HepG2 (cell line): ENCODE measurements around the gene DLG4. TPM values are rescaled to one million over a fixed set of nuclear protein-coding genes. Genes with fewer than 3 reads are reported as not detected.

Experiments used
- ATF5 ChIP-seq: sonication (generic); formaldehyde crosslinking; IDR thresholded peaks from 2 replicates; pipeline ENCODE4 v1.4.0; 2020; ENCODE audit warnings: mild to moderate bottlenecking, low read depth, missing genetic modification reagents
- ATRX ChIP-seq: sonication (generic); formaldehyde crosslinking; IDR thresholded peaks from 2 replicates; pipeline ENCODE4 v1.4.0; 2020; ENCODE audit warnings: missing genetic modification reagents, borderline replicate concordance
- CERS6 ChIP-seq: sonication (generic); formaldehyde crosslinking; IDR thresholded peaks from 2 replicates; pipeline ENCODE4 v1.5.0; 2020; ENCODE audit warnings: missing genetic modification reagents
- GLI4 ChIP-seq: sonication (generic); formaldehyde crosslinking; IDR thresholded peaks from 2 replicates; pipeline ENCODE4 v1.5.1; 2020; ENCODE audit warnings: missing genetic modification reagents, mild to moderate bottlenecking, moderate library complexity, borderline replicate concordance
- HOXA3 ChIP-seq: sonication (generic); formaldehyde crosslinking; IDR thresholded peaks from 2 replicates; pipeline ENCODE4 v1.5.0; 2020; ENCODE audit warnings: missing genetic modification reagents
- IRF2 ChIP-seq: IDR thresholded peaks from 2 replicates; pipeline ENCODE4 v1.6.1; 2018; ENCODE audit warnings: missing genetic modification reagents, missing compliant biosample characterization
- MTF2 ChIP-seq: sonication (generic); formaldehyde crosslinking; IDR thresholded peaks from 2 replicates; pipeline ENCODE4 v1.5.0; 2020; ENCODE audit warnings: missing genetic modification reagents, borderline replicate concordance
- ONECUT2 ChIP-seq: sonication (generic); formaldehyde crosslinking; IDR thresholded peaks from 2 replicates; pipeline ENCODE4 v1.4.0; 2020; ENCODE audit warnings: missing genetic modification reagents
- PRPF4 ChIP-seq: fragments of 200-400 bp; formaldehyde crosslinking; IDR thresholded peaks from 2 replicates; pipeline ENCODE4 v1.6.1; 2016; ENCODE audit warnings: low read length, low read depth; ENCODE audit not compliant: poor library complexity, severe bottlenecking
- RCOR2 ChIP-seq: IDR thresholded peaks from 2 replicates; pipeline ENCODE4 v1.6.1; 2016; ENCODE audit warnings: missing biosample characterization, missing genetic modification reagents
- SAFB2 ChIP-seq: sonication (generic); formaldehyde crosslinking; IDR thresholded peaks from 2 replicates; pipeline ENCODE4 v1.5.1; 2020; ENCODE audit warnings: missing genetic modification reagents, low read depth, mild to moderate bottlenecking, borderline replicate concordance
- TARDBP ChIP-seq: sonication (generic); formaldehyde crosslinking; IDR thresholded peaks from 2 replicates; pipeline ENCODE4 v1.8.0; 2022; ENCODE audit warnings: mild to moderate bottlenecking, missing genetic modification reagents
- TGIF2 ChIP-seq: IDR thresholded peaks from 2 replicates; pipeline ENCODE4 v1.6.1; 2016; ENCODE audit warnings: control low read depth, missing compliant biosample characterization
- USF2 ChIP-seq, 2 experiments: sonication (generic) in 1 of 2; formaldehyde crosslinking in 1 of 2; IDR thresholded peaks; 2 replicates each; pipeline versions ENCODE4 v1.5.1 to v1.6.1; 2011 to 2020; ENCODE audit warnings: borderline replicate concordance in 1 of 2, low read depth in 1 of 2, low read length in 1 of 2, mild to moderate bottlenecking in 1 of 2, missing genetic modification reagents in 1 of 2, moderate library complexity in 1 of 2
- ZBTB3 ChIP-seq: sonication (generic); formaldehyde crosslinking; IDR thresholded peaks from 2 replicates; pipeline ENCODE4 v1.4.0; 2020; ENCODE audit warnings: low read depth, mild to moderate bottlenecking, moderate library complexity, missing genetic modification reagents, borderline replicate concordance
- ZBTB8A ChIP-seq: sonication (generic); formaldehyde crosslinking; IDR thresholded peaks from 2 replicates; pipeline ENCODE4 v1.4.0; 2020; ENCODE audit warnings: mild to moderate bottlenecking, low read depth, missing genetic modification reagents, borderline replicate concordance
- ZNF17 ChIP-seq: sonication (generic); formaldehyde crosslinking; IDR thresholded peaks from 2 replicates; pipeline ENCODE4 v1.5.0; 2020; ENCODE audit warnings: mild to moderate bottlenecking, missing genetic modification reagents
- ZNF33A ChIP-seq: sonication (generic); formaldehyde crosslinking; IDR thresholded peaks from 2 replicates; pipeline ENCODE4 v1.5.1; 2020; ENCODE audit warnings: missing genetic modification reagents, mild to moderate bottlenecking, moderate library complexity, borderline replicate concordance
- ZNF44 ChIP-seq: sonication (generic); formaldehyde crosslinking; IDR thresholded peaks from 2 replicates; pipeline ENCODE4 v1.5.1; 2020; ENCODE audit warnings: mild to moderate bottlenecking, missing genetic modification reagents
- ZNF513 ChIP-seq: sonication (generic); formaldehyde crosslinking; conservative IDR thresholded peaks from 2 replicates; pipeline ENCODE4 v1.5.0; 2020; ENCODE audit warnings: missing genetic modification reagents
- ZSCAN29 ChIP-seq: sonication (generic); formaldehyde crosslinking; conservative IDR thresholded peaks from 2 replicates; pipeline ENCODE4 v1.4.0; 2020; ENCODE audit warnings: mild to moderate bottlenecking, missing genetic modification reagents
- polyA plus RNA-seq, 8 experiments: library from polyadenylated mRNA; depleted of rRNA in 3 of 8; stranded (reverse) in 7 of 8; unstranded in 1 of 8; fragments of >200 nt; fragmentation: Illumina TruSeq in 4 of 8; extraction: Trizol in 4 of 8; gene quantifications; 2 replicates each; pipeline versions ENCODE4 v1.2.1 to v1.2.3, GENCODE V29; 2011 to 2016; ENCODE audit warnings: low read depth in 4 of 8, missing spikeins in 1 of 8, mixed read lengths in 1 of 8; ENCODE audit not compliant: insufficient read depth in 1 of 8
- total RNA-seq, 5 experiments: library from RNA; depleted of rRNA; stranded (reverse); fragments of >200 nt; fragmentation: Illumina TruSeq; extraction: Trizol; gene quantifications; 2 replicates each; pipeline ENCODE4 v1.2.3, GENCODE V29; 2016; ENCODE audit warnings: low read depth in 1 of 5

The DLG4 gene
- total and polyA plus RNA-seq, 2 of the 13 experiments (the other 11 are each of a cell fraction or from before 2014, with no cell fraction given), result 0.71 to 4.3 TPM

GRCh38 chr17:7156342-7156940 is 63.2 kb downstream of the DLG4 start (continued):
- TF ChIP-seq ZNF44 (CRISPR knock-in tag), result no peak; the same call in none of the 2 replicates
- TF ChIP-seq PRPF4, result no peak
- TF ChIP-seq USF2 (IDR thresholded peaks at IDR 0.05; ENCODE audit: low read depth, low read length), result peak; percentile 76
- peak; percentile 96; the same call in 1 of the 2 replicates for TF ChIP-seq USF2 (CRISPR knock-in tag; IDR thresholded peaks at IDR 0.05; ENCODE audit: borderline replicate concordance)
- TF ChIP-seq ZNF33A (CRISPR knock-in tag), result no peak
- TF ChIP-seq ZBTB8A (CRISPR knock-in tag), result peak; percentile 68; the same call in 1 of the 2 replicates
- no peak for TF ChIP-seq ZNF17 (CRISPR knock-in tag)
- TF ChIP-seq RCOR2 (CRISPR knock-in tag), result peak; percentile 67; the same call in 1 of the 2 replicates
- TF ChIP-seq ZNF513, result no peak
- no peak for TF ChIP-seq ZSCAN29 (CRISPR knock-in tag)
- peak; percentile 94 for TF ChIP-seq TARDBP
- TF ChIP-seq TGIF2, result peak; percentile 82
- TF ChIP-seq ONECUT2 (CRISPR knock-in tag), result peak; percentile 100
- no peak for TF ChIP-seq CERS6 (CRISPR knock-in tag)
- peak; percentile 96 for TF ChIP-seq ATF5 (CRISPR knock-in tag)
- peak; percentile 84; the same call in 1 of the 2 replicates for TF ChIP-seq ZBTB3 (CRISPR knock-in tag)
- peak; percentile 97 for TF ChIP-seq HOXA3 (CRISPR knock-in tag)
- peak; percentile 95 for TF ChIP-seq IRF2 (CRISPR knock-in tag)
- peak; percentile 63 for TF ChIP-seq SAFB2 (CRISPR knock-in tag)
- TF ChIP-seq GLI4 (CRISPR knock-in tag), result peak; percentile 57; the same call in 1 of the 2 replicates
- TF ChIP-seq ATRX (CRISPR knock-in tag), result no peak
- no peak for TF ChIP-seq MTF2 (CRISPR knock-in tag)
